NCI-H226 (cell line): ENCODE measurements around the gene SCN1B.
"Not testable (repeated sequence)": the region's sequence is repeated elsewhere in the genome, so short reads cannot be mapped to it uniquely, and the experiment has no call there.

Experiments
- DNase-seq: peaks from one replicate; pipeline ENCODE4 v3.0.0-alpha.2; 2015

The SCN1B gene

DNA sequence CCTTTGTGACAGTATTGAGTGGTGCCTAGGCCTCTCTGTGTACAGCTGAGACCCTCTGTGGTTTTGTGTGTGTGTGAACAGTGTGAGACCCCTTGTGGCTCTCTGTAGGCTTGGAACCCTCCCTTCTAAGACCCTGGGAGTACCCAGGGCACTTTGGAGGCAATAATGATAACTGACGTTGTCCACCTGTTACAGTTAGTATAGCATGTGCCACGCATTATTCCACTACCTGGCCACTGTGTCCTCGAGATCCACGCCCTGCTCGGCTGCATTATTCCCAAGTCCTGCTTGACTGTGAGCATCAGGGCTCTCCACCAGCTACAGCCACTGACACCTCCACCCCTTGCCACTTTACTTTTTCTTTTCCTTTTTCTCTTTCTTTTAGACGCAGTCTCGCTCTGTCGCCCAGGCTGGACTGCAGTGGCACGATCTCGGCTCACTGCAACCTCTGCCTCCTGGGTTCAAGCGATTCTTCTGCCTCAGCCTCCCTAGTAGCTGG is 28.2 kb upstream of the SCN1B start:
- DNase-seq = no peak

DNA sequence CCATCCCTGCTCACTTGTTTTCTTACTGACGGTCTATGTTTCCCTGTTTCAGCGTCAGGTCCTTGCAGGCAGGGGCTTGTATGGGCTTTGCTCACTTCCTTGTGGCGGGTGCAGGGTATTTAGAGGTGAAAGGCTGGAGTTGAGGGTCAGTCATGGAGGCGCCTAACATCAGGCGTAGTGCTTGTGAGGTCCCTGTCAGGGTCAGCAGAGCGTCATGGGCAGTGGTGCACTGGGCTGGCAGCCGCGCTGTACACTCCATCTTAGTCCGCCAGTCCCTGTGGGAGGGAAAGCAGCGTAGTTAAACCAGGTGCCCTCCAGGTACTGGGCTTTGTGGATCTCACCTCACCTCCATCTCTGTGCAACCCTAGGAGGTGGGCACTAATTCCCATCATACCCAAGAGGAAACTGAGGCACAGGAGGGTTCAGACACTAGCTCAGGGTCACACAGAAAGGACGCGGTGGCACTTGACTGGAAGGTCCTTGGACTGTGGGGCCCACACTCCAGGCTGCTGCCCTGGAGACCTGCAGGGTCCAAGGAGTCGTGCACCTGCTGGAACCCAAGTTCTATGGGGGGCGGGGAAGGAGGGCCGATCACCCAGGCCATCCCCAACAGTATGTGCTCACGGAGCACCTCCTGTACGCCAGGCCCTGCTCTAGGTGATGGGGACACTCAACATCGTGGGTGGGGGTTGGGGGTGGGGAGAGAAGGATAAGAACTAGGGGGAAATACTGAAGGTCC is 25.6 kb upstream of the SCN1B start:
- DNase-seq = no peak

DNA sequence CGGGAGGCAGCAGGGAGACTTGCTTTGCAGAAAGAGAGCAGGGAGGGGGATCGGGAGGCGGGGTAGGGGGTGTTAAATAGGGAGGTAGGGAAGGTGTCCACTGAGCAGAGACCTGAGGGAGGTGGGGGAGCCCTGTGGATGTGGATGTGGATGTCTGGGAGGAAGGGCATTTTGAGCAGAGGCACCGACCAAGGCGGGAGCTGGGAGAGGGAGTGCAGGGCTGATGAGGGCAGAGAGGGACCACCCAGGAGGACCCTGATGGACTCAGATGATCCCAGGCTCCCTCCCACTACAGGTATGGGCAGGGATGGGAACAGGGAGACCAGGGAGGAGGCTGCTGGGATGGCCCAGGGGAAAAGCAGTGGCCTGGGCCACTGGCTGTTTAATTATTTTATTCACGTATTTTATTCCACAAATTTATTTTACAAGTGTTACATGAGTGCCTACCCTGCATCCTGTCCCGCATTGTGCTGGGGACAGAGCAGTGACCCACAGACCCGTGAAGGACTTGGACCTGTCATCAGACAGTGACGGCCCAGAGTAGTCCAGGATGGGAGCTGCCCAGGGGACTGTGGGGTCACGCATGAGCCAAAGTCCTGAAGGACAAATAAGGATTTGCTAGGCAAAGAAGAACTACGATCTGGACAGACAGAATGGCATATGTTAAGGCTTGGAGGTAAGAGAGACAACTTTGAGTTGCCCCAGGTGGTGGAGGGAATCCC is 24.9 kb upstream of the SCN1B start:
- DNase-seq = no peak

DNA sequence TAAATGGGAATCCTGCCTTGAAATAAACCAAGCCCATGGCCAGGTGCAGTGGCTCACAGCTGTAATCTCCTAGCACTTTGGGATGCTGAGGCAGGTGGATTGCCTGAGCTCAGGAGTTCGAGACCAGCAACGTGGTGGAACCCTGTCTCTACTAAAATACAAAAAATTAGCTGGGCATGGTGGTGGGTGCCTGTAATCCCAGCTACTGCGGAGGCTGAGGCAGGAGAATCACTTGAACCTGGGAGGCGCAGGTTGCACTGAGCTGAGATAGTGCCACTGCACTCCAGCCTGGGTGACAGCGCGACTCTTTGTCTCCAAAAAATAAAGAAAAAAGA is 24.3 kb upstream of the SCN1B start:
- not testable (repeated sequence) for DNase-seq

DNA sequence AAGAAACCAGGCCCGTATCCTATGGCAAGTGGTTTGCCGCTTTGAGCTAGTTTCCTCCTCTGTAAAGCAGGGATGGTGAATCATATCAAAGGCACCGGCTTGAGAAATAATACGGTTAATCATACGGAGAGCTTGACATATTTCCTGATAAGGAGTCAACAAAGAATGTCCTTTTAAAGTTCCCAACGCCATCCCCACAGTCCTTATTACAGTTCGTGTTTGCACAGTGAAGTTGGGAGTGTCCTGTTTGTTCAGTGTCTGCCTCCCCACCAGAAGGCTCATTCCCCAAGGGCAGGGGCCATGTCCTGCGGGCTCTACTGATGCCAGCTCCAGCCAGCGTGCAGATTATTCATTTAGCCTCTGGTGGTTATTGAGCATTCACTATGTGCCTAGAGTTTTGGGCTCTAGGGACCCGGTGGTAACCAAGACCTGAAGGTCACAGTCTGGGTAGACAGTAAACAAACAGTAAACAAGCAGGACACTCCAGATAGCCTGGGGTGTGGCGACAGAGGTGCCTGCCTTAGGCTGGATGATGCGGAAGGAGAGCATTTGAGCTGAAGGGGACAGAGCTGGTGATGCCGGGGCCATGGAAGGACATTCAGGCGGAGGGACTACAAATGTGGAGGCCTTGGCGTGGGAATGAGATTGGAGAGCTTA is 23.8 kb upstream of the SCN1B start:
- peak; percentile 84 for DNase-seq

DNA sequence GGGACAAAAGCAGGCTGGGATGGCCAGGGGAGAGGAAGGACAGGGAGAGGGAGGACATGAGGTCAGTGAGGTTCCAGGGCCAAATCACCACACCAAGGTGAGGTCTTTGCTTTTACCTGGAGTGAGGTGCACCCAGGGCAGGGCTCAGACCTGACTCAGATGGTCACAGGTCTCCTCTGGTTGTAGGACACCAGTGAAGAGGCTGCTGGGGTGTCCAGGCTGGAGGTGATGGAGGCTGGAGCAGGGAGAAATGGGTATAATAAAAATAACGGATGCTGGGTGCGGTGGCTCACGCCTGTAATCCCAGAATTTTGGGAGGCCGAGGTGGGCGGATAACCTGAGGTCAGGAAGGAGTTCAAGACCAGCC is 23.3 kb upstream of the SCN1B start:
- no peak for DNase-seq

DNA sequence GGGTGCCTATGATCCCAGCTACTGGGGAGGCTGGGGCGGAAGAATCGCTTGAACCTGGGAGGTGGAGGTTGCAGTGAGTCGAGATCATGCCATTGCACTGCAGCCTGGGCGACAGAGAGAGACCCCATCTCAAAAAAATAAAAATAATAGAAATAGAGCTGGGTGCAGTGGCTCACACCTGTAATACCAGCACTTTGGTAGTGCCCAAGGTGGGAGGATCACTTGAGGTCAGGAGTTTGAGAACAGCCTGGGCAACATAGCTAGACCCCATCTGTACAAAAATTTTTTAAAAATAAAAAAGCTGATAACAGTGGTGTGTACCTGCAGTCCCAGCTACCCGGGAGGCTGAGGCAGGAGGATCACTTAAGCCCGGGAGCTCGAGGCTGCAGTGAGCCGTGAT is 22.8 kb upstream of the SCN1B start:
- DNase-seq = not testable (repeated sequence)

DNA sequence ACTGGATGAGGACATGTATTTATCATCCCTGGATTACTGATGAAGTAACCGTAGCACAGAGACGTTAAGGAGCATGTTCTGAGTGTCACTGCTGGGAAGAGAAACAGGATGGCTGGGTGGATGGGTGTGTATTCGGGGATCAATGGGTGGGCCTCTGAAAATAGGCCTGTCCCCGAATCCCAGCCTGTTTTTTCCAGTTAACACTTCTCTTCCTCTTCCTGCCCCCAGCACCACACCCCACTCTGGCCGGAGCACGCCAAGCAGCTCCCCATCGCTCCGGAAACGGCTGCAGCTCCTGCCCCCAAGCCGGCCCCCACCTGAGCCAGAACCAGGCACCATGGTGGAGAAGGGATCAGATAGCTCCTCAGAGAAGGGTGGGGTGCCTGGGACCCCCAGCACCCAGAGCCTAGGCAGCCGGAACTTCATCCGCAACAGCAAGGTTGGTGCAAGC is 21.4 kb upstream of the SCN1B start:
- DNase-seq = no peak

DNA sequence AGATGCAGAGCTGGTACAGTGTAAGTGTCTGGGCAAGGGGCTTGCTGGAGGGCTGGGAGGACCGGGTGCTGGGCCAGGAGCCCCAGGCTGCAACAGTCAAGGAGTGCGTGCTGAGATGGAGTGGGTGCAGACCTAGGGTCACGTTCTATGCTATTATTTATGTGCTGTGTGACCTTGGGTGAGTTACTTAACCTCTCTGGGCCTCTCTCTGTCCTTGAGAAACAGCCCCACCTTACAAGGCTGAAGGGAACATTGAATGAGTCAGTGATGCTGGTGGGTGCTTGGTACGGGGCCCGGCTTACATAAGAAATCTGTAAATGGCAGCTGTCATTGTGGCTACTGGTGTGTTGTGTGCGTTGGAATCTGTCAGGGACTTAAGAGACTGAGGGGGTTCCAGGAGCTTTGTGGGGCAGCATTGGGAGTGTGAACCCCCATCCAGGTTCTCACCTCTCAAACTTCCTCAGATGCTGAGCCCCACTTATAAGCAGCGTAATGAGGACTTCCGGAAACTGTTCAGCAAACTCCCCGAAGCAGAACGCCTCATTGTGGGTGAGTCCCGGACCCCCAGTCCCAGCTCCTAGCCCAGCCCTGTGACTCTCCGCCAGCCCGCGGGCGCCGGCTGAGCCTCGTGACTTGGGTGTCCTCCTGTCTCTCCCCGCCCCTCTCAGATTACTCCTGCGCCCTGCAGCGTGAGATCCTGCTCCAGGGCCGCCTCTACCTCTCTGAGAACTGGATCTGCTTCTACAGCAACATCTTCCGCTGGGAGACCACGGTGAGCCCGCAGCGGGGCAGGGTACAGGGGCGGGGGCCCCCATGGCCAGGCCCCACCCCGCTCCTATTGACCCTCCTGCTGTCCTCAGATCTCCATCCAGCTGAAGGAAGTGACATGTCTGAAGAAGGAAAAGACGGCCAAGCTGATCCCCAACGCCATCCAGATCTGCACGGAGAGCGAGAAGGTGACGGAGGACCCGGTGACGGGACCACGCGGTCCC is 20.6 kb upstream of the SCN1B start:
- DNase-seq = no peak

DNA sequence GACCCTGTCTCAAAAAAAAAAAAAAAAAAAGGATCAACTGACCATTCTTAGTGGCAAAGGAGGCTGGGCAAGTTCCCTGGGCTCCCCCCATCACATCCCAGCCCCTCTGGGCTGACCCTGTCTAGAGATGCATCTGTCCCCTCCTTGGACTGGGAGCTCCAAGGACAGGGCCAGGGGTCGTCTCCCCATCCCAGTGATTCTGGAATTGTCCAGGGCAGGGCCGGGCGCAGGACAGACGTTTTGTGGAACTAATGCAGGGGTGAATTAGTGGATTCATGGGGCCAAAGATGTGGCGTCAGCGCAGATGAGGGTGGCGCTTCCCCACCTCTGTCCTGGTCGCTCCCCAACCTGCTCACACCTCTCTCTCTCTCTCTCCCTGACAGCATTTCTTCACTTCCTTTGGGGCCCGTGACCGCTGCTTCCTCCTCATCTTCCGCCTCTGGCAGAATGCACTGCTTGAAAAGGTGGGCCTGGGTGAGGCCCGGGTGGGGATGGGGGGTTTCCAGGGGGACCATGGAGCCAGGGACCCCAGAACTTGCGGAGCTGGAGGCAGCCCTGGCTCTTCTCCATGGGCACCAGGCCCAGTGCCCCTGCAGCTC is 19.1 kb upstream of the SCN1B start:
- DNase-seq = no peak

DNA sequence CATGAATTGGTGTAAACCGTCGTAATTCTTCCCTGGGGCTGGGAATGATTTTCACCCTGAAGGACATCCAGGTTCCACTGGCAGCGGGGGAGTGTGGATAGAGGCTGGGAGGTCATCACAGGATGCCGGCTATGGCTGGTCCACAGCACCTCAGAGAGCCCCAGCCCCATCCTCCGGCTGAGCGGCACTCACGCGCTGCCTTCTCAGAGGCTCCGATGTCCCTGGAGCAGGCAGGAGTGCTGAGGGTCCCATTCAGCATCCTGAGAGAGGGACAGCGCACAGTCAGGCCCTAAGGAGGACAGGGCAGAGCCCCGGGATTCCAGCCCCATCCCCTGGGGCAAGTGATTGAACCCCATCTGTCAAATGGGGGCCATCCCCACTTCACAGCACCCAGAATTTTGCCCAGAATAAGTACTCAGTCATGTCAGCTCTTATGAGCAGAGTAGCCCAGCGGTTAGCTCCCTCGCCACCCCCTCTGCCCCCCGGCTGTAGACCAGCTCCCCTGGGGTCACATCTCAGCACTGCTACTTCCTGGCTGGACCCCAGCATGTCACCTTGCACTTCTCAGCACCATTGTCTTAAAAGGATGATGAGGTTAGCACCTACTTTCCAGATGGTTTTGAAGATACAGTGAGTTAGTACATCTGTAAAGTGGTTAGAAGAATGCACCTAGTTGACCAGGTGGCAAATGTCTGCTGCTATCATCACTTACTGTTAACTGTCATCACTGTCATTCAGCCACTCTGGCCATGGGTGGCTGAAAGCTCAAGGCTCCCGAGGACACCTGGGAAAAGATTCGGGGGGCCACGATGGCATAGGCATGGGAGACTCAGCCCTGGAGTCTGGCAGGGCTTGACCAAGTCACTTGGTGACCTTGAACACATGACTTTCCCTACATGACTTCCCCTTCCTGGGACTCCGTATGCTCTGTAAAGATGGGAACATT is 18.3 kb upstream of the SCN1B start:
- no peak for DNase-seq

DNA sequence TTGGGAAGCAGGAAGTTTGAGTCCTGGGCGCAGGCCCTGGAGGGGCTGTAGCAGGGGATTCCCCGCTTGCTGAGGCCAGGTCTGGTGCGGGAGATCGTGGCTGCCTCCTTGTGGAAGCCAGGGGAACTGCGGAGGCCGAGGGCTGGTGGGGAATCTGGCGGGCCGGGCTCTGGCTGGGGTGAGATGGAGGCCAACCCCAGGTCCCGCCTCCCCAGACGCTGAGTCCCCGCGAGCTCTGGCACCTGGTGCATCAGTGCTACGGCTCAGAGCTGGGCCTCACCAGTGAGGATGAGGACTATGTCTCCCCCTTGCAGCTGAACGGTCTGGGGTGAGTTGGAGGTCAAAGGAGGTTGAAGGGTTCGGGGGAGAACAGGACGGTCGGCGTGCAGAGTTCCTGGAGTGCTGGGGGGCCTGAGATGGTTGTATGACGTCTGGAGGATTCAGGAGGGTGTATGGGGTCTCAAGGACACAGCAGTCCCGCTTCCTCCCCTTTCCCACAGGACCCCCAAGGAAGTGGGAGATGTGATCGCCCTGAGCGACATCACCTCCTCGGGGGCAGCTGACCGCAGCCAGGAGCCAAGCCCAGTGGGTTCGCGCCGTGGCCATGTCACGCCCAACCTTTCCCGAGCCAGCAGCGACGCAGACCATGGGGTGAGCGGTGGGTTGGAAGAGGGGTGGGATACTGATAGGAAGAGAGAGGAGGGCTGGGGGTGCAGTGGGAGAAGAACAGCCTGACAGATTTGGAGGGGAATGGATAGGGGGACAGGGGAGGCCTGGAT is 17.0 kb upstream of the SCN1B start:
- DNase-seq = no peak

DNA sequence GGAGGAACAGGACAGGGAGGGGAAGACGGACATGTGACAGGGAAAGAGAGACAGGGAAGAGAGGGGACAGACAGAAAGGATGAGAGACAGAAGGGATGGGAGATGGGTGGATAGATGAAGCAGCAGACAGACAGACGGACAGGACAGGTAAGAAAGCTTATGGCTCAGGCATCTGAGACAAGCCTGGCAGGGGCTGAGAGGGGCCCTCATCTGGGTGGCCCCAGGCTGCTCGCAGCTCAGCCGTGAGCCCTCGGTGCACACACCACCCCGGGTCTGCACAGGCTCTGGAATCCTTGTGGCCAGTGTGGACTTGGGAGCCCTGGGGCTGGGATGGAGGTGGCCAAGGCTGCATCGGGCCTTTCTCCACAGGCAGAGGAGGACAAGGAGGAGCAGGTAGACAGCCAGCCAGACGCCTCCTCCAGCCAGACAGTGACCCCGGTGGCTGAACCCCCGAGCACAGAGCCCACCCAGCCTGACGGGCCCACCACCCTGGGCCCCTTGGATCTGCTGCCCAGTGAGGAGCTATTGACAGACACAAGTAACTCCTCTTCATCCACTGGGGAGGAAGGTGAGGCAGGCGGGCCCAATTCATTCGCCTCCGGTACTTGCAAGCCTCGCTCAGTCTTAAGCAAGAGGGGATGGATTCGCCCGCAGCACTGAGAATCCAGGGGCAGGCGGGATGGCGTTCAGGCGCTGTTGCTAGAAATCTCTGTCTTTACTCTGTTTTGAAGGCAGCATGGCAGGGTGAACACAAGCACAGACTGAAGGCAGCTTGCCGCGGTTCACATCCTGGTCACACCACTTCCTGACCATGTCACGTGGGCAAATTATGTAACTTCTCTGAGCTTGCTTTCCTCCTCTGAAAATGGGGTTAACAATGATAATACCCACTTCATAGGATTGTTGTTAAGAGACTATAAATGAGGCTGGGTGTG is 16.2 kb upstream of the SCN1B start:
- no peak for DNase-seq

DNA sequence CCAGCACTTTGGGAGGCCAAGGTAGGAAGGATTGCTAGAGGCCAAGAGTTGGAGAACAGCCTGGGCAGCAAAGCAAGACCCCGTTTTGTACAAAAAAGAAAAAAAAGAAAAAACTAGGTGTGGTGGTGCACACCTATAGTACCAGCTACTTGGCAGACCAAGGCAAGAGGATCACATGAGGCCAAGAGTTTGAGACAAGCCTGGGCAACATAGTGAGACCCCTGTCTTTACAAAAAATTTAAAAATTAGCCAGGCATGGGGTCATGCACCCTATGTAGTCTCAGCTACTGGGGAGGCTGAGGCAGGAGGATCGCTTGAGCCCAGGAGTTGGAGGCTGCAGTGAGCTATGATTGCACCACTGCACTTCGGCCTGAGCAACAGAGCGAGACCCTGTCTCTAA is 15.5 kb upstream of the SCN1B start:
- DNase-seq = not testable (repeated sequence)

DNA sequence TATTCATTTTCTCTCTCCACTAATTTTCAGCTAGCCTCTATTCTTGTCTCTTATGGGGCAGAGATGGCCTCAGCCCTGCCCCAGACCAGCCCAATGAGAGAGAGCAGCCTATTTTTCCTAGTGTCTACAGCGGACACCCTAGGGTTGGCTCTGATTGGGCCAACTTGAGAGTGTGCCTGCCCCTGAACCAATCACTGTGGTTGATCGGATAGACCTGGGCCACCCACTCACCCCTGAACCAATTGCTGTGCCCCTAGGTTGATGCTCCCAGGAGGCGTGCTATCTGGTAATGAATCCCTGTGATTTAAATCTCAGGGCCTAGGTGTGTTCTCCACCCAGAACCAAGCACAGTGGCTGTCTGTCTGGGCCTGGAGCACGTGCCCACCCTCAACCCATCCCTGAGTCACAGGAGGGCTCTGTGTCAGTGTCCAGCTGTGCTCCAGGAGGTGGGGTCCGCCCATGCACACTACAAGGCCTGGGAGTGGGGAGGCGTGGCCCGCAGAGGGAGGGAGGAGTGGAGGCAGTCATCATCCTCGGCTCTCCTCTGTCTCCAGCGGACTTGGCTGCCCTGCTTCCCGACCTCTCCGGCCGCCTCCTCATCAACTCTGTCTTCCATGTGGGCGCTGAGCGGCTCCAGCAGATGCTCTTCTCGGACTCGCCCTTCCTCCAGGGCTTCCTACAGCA is 14.9 kb upstream of the SCN1B start:
- DNase-seq = no peak

DNA sequence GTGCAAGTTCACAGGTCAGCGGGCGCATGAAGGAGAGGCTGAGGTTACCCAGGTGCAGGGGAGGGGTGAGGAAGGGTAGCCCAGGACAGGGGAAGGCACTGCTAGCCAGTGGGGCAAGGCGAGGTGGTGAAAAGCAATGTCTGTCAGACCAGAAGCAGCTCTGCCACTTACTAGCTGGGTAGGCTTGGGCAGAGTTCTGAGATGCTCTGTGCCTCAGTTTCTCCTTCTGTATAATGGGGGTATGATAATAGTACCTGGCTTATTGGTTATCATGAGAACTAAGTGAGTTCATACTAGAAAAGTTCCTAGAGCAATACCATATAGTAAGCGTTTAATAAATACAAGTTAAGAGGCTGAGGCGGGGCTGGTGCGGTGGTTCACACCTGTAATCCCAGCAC is 14.3 kb upstream of the SCN1B start:
- DNase-seq = no peak

DNA sequence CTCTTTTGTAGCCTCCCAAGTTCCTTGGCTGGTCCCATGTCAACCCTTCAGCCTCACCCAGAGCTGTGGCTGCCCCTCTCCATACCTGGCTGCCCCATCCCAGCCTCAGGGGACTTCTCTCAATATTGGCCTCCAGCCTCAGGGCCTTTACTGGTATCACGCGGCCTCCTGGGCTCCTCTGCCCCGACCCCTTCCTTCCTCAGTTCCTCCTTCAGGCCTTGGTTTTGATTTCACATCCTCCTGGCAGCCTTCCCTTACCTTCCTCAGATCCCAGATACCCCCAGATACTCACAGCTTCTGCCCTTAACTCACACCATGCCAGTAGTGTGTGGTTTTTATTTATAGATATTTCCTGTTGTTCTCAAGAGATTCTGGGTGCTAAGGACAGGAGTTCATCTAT is 12.8 kb upstream of the SCN1B start:
- DNase-seq = no peak

DNA sequence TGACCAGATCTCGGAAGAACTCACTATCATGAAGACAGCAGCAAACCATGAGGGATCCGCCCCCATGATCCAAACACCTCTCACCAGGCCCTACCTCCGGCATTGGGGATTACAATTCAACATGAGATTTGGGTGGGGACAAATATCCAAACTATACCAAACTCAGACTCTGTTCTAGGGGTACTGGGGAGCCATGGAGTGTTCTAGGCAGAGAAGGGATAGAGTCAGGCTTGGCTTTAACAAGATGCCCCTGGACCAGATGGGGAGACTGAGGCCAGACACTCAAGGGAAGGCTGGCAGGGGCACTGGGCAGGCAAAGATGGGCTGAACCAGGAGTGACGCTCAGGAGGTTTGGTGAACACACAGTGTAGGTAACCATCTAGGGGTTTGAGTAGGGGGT is 11.9 kb upstream of the SCN1B start:
- DNase-seq = no peak

DNA sequence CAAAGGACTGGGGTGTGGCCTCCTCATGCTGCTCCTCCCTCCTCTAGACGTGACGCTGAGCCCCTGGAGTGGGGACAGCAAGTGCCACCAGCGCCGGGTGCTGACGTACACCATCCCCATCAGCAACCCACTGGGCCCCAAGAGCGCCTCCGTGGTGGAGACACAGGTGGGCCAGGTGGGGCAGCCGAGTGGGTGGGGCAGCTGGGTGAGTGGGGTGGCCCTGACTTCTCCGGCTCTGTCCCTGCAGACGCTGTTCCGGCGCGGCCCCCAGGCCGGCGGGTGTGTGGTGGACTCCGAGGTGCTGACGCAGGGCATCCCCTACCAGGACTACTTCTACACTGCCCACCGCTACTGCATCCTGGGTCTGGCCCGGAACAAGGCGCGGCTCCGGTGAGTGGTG is 11.1 kb upstream of the SCN1B start:
- DNase-seq = no peak
